Measurements from ENCODE around the gene DNAJC25. TPM values are rescaled to one million over a fixed set of nuclear protein-coding genes. Genes with fewer than 3 reads are reported as not detected.

DNAJC25 gene
- total and polyA plus RNA-seq, 2 of the 13 experiments (the other 11 are each of a cell fraction or from before 2014, with no cell fraction given) = 5.7 to 10.2 TPM

DNA sequence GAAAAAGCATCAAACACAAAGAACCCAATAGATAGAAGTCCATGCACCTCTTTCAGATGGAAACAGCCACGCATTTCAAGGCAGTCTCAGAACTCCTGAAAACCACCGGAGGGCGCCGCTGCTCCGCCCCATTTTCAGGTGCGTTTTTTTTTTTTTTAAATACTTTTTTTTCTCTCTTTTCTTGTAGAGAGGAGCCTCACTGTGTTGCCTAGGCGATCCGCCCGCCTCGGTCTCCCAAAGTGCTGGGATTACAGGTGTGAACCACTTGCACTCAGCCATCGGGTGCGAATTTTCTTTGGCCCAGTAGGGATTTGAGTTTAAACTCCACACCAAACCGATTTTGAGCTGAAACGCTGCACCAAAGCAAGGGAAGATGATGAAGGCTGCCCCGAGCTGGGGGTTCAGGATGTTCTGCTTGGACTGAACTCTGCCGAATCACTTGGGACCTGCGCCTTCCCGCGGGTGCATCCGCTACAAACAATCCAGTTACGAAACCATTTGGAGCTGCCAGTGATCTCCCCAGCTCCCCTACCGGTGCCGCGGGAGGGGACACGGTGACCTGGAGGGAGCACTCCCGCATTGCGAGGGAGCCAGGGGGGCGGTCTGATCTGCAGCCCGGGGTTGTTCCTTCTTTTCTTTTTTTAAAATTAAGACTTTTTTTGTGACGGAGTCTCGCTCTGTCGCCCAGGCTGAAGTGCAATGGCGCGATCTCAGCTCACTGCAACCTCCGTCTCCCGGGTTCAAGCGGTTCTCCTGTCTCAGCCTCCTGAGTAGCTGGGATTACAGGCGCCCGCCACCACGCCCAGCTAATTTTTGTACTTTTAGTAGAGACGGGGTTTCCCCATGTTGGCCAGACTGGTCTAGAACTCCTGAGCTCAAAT, 33.0 kb upstream of the DNAJC25 start (continued):
- TF ChIP-seq, protein P1, sequence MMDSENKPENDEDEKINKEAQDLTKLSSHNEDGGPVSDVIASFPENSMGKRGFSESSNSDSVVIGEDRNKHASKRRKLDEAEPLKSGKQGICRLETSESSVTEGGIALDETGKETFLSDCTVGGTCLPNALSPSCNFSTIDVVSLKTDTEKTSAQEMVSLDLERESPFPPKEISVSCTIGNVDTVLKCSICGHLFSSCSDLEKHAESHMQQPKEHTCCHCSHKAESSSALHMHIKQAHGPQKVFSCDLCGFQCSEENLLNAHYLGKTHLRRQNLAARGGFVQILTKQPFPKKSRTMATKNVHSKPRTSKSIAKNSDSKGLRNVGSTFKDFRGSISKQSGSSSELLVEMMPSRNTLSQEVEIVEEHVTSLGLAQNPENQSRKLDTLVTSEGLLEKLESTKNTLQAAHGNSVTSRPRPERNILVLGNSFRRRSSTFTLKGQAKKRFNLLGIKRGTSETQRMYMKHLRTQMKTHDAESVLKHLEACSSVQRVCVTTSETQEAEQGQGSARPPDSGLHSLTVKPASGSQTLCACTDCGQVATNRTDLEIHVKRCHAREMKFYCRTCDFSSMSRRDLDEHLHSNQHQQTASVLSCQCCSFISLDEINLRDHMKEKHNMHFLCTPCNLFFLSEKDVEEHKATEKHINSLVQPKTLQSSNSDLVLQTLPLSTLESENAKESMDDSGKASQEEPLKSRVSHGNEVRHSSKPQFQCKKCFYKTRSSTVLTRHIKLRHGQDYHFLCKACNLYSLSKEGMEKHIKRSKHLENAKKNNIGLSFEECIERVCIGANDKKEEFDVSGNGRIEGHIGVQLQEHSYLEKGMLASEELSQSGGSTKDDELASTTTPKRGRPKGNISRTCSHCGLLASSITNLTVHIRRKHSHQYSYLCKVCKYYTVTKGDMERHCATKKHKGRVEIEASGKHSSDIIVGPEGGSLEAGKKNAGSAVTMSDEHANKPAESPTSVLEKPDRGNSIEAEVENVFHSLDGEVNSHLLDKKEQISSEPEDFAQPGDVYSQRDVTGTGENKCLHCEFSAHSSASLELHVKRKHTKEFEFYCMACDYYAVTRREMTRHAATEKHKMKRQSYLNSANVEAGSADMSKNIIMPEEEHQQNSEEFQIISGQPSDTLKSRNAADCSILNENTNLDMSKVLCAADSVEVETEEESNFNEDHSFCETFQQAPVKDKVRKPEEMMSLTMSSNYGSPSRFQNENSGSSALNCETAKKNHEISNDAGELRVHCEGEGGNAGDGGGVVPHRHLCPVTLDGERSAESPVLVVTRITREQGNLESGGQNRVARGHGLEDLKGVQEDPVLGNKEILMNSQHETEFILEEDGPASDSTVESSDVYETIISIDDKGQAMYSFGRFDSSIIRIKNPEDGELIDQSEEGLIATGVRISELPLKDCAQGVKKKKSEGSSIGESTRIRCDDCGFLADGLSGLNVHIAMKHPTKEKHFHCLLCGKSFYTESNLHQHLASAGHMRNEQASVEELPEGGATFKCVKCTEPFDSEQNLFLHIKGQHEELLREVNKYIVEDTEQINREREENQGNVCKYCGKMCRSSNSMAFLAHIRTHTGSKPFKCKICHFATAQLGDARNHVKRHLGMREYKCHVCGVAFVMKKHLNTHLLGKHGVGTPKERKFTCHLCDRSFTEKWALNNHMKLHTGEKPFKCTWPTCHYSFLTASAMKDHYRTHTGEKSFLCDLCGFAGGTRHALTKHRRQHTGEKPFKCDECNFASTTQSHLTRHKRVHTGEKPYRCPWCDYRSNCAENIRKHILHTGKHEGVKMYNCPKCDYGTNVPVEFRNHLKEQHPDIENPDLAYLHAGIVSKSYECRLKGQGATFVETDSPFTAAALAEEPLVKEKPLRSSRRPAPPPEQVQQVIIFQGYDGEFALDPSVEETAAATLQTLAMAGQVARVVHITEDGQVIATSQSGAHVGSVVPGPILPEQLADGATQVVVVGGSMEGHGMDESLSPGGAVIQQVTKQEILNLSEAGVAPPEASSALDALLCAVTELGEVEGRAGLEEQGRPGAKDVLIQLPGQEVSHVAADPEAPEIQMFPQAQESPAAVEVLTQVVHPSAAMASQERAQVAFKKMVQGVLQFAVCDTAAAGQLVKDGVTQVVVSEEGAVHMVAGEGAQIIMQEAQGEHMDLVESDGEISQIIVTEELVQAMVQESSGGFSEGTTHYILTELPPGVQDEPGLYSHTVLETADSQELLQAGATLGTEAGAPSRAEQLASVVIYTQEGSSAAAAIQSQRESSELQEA (CRISPR knock-in tag; IDR thresholded peaks at IDR 0.05; ENCODE audit: not compliant biosample characterization) = no peak
- TF ChIP-seq ZNF605 (CRISPR knock-in tag; IDR thresholded peaks at IDR 0.05) = 0 out of 2 replicates have a peak, but pooled peaks have one; percentile 61
- no peak for TF ChIP-seq ADNP (CRISPR knock-in tag; IDR thresholded peaks at IDR 0.05)
- 0 out of 2 replicates have a peak, but pooled peaks have one; percentile 36 for TF ChIP-seq KDM5B (CRISPR knock-in tag; IDR thresholded peaks at IDR 0.05; ENCODE audit: borderline replicate concordance)
- no peak for TF ChIP-seq RFX5 (IDR thresholded peaks at IDR 0.05; ENCODE audit: low read depth, low read length)
- no peak for TF ChIP-seq ZNF337 (CRISPR knock-in tag; IDR thresholded peaks at IDR 0.05; ENCODE audit: borderline replicate concordance, low read depth)
- TF ChIP-seq MAFK (conservative IDR thresholded peaks at IDR 0.05 in 1 of 2, IDR thresholded peaks at IDR 0.05 in 1 of 2; ENCODE audit: low read length in 2 of 2) = no peak
- TF ChIP-seq, protein P2, sequence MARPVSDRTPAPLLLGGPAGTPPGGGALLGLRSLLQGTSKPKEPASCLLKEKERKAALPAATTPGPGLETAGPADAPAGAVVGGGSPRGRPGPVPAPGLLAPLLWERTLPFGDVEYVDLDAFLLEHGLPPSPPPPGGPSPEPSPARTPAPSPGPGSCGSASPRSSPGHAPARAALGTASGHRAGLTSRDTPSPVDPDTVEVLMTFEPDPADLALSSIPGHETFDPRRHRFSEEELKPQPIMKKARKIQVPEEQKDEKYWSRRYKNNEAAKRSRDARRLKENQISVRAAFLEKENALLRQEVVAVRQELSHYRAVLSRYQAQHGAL (CRISPR knock-in tag; IDR thresholded peaks at IDR 0.05; ENCODE audit: not compliant biosample characterization) = peak; percentile 30
- peak; percentile 50 for TF ChIP-seq PHF8 (CRISPR knock-in tag; IDR thresholded peaks at IDR 0.05)
- no peak for TF ChIP-seq TSC22D2 (CRISPR knock-in tag; IDR thresholded peaks at IDR 0.05; ENCODE audit: borderline replicate concordance)
- TF ChIP-seq CEBPG (CRISPR knock-in tag; IDR thresholded peaks at IDR 0.05) = peak; percentile 71
- no peak for TF ChIP-seq ZNF326 (CRISPR knock-in tag; IDR thresholded peaks at IDR 0.05; ENCODE audit: borderline replicate concordance)
- peak; percentile 64; the same call in 1 of the 2 replicates for TF ChIP-seq ZNF33A (CRISPR knock-in tag; IDR thresholded peaks at IDR 0.05; ENCODE audit: borderline replicate concordance)
- TF ChIP-seq PHF20 (CRISPR knock-in tag; IDR thresholded peaks at IDR 0.05) = no peak
- peak; percentile 71 for TF ChIP-seq HDAC1 (CRISPR knock-in tag; IDR thresholded peaks at IDR 0.05)
- no peak for TF ChIP-seq ZNF788 (CRISPR knock-in tag; IDR thresholded peaks at IDR 0.05; ENCODE audit: borderline replicate concordance)
- no peak for TF ChIP-seq ZNF737 (CRISPR knock-in tag; IDR thresholded peaks at IDR 0.05; ENCODE audit: borderline replicate concordance)
- TF ChIP-seq RBFOX2 (IDR thresholded peaks at IDR 0.05; ENCODE audit: low read depth, low read length) = 0 out of 2 replicates have a peak, but pooled peaks have one; percentile 23
- no peak for TF ChIP-seq ZNF10 (CRISPR knock-in tag; IDR thresholded peaks at IDR 0.05; ENCODE audit: borderline replicate concordance, low read depth)

Measured in HepG2 (cell line).